NCI-H2029 (cell line): ENCODE results near the gene CELSR2.
"Not testable (repeated sequence)": the region's sequence is repeated elsewhere in the genome, so short reads cannot be mapped to it uniquely, and the experiment has no call there.

Source experiments
- DNase-seq: peaks from one replicate; lab custom pipeline; 2025; lab: John Stamatoyannopoulos, UW

Gene CELSR2, protein sequence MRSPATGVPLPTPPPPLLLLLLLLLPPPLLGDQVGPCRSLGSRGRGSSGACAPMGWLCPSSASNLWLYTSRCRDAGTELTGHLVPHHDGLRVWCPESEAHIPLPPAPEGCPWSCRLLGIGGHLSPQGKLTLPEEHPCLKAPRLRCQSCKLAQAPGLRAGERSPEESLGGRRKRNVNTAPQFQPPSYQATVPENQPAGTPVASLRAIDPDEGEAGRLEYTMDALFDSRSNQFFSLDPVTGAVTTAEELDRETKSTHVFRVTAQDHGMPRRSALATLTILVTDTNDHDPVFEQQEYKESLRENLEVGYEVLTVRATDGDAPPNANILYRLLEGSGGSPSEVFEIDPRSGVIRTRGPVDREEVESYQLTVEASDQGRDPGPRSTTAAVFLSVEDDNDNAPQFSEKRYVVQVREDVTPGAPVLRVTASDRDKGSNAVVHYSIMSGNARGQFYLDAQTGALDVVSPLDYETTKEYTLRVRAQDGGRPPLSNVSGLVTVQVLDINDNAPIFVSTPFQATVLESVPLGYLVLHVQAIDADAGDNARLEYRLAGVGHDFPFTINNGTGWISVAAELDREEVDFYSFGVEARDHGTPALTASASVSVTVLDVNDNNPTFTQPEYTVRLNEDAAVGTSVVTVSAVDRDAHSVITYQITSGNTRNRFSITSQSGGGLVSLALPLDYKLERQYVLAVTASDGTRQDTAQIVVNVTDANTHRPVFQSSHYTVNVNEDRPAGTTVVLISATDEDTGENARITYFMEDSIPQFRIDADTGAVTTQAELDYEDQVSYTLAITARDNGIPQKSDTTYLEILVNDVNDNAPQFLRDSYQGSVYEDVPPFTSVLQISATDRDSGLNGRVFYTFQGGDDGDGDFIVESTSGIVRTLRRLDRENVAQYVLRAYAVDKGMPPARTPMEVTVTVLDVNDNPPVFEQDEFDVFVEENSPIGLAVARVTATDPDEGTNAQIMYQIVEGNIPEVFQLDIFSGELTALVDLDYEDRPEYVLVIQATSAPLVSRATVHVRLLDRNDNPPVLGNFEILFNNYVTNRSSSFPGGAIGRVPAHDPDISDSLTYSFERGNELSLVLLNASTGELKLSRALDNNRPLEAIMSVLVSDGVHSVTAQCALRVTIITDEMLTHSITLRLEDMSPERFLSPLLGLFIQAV (N-terminal part only)

DNA sequence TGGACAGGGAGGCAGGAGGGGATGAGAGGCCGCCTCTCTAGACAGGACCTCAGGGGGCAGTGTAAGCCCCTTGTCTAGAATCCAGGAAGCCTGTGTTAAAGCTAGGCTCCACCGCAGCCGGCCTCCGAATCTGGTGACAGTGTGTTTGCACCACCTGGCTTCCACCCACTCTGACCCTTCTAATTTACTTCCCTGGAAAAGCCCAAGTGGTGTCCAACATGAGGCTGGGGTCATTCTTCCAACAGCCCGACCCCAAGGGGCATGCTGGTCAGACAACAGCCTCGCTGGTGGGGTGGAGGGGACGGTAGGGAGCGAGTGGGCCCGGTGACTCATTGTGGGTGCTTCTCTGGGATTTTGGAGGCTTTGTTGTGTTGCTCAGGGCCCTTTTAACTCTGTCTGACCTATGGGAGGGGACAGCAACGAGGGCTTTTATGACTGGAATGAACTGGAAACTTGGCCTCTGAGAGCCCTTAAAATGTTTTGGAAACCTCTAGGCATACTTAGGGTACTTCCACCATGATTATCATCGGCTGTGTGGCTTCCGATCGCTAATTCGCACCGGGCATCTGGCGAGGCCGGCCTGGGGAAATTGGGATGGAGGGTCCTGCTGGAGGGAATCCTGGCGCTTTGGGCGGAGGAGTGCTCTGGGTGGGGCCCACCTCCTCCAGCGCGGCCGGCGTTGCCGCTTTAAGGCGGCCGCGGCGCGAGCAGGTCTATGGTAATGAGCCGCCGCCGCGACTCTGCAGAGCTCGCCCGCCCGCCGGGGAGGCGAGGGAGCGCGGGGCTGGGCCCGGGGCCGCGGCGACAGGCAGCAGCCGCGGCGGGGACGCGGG is at the start of gene CELSR2:
TSS of gene CELSR2 (plus strand) at position 743 of the 833 bp plus-strand sequence. CDS start 541 bp downstream, outside the sequence.
- peak; percentile 52 for DNase-seq

DNA sequence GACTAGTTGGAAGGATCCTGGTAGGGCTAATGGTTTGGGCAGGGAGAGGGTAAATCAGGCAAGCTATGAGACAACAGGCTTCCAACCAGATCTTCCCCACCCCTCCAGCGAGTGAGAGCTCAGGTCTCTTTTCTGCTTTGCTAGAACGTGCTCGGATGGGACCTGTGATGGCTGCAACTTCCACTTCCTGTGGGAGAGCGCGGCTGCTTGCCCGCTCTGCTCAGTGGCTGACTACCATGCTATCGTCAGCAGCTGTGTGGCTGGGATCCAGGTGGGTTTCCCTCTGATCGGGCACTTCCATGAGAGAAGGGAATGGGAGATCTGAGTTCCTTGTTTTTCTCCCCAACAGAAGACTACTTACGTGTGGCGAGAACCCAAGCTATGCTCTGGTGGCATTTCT is 49.6 kb upstream of the CELSR2 start:
- no peak for DNase-seq

DNA sequence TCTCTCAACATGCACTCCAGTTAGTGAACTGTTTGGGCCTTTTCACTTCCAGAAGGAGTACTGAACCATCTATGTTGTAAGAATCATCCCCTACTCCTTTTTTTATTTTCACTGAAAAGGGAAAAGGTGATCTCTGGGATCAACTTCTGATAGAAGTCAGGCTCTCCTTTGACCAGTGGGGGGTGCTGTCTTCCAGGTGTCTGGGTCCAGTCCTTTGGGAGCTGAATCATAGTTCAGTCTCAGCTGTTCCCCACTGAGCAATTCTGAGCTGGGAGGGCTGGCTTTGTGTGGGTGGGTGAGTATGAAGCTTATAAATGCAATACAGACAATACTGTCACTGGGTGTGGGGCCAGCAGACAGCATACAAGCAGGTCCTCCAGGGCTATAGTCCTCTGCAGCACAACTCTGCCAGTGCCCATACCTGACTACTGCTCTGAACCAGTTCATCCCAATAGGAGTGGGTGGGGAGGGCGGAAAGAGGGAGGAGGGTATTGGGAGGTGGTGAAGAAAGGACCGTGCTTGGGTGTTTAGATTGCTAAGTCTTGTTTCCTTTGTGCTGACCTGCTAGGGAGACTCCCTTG is 48.1 kb upstream of the CELSR2 start:
- no peak for DNase-seq

DNA sequence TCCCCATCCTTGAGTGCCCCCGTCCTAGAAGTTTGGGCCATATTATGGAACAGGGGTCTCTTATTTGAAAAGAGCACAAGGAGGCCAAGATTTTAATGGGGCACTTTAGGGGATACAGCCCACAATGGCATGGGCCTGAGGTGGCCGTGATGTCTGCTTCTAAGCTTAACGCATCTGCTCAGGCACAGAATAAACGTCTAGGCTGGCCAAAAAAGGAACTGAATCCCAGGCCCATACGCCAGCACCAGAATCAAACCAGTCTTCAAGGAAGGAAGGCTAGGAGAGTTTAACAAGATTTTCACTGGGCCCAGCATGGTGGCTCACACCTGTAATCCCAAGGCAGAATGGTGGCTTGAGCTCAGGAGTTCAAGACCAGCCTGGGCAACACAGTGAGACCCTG is 44.9 kb upstream of the CELSR2 start:
- no peak for DNase-seq

DNA sequence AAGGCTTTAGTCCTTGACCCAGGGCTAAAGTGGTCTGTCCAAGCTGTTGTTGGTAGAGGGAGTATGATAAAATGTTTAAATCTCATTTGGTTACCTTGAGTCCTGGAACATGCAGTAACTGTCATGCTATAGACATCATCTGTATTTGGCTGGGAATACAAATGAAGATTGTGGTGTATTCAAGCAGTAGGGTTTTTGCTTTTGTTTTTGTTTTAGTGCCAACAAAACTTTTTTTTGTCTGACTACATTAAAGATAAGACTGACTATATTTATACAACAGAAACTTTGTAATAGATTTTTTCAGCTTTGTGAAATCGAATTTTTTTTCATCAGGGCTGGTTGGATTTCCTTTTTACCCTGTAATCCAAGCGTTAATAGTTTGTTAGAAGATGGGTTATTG is 43.0 kb upstream of the CELSR2 start:
- no peak for DNase-seq

DNA sequence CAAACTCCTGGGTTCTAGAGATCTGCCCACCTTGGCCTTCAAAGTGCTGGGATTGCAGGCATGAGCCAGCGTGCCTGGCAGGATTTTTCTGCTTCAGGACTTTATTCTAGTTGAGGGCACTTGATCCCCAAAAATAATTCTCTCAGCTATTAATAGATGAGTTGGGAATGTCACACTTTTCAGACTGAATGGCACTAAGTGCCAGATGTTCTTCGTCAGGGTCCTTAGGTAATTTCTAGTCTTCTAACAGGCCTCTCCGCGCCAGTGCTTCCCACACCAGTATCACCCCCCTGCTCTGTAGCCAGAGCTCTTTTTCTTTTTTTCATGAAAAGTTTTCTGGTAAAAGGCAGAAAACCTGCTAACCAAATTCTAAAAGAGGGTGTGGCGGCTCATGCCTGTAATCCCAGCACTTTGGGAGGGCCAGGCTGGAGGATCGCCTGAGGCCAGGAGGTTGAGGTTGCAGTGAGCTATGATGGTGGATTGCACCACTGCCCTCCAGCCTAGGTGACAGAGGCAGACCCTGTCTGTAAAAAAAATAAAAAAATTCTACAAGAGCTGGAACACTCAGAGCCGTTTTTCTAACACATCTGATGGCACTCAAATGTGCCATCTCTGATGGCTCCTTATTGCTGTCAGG is 41.8 kb upstream of the CELSR2 start:
- no peak for DNase-seq

DNA sequence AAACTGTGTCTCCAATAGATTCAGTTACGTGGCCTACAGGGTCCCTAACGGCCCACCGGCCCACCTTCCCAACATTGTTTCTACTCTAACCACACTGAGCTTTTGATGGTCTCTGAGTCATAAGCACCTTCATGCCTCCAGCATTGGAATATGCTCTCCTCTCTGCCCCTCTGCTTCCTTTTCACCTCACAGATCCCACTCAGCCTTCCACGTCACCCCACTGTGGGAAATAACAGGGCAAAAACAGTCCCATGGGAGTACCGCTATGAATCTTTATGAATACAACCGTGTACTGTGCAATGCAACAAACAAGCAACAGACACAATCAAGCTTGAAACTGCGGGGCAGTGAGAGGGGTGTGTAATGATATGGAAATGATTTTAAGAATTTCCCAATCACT is 40.9 kb upstream of the CELSR2 start:
- no peak for DNase-seq

DNA sequence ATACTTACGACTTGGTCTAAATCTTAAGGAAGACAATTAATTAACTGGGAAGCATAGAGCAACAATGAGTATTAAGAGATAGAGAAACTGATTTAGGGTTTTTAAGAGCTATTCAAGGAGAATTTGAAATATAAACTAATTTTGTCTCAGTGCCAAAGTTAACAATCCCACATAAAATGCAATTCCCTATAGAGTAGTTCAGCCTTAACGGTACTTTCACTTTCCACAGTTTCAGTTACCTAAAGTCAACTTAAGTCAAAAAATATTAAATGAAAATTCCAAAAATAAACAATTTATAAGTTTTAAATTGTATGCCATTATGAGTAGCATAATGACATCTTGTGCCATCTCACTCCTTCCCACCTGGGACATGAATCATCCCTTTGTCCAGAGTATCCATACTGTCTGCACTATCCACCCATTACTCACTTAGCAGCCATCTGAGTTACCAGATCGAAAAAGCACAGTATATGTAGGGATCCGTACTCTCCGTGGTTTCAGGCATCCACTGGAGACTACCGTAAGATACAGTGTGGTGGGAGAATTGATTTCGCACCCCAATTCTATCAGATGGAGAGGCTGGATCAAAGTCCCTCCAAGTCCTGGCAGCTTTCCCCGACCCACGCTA is 40.4 kb upstream of the CELSR2 start:
- no peak for DNase-seq

DNA sequence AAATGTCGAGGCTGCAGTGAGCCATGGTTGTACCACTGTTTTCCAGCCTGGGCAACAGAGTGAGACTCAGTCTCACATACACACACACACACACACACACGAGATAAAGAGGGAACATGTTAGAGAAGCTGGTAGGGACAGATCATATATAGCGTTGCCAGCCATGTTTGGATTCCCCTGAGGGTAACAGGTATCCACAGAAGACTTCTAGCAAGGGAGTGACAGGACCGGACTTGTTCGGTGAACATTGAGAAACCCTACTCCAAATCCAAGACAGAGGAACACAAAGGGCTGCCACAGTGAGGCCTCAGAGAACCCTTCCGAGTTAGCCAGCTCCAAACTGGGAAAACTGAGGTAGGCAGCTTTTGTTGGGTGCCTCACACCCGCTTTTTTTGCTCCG is 39.3 kb upstream of the CELSR2 start:
- DNase-seq, result no peak

DNA sequence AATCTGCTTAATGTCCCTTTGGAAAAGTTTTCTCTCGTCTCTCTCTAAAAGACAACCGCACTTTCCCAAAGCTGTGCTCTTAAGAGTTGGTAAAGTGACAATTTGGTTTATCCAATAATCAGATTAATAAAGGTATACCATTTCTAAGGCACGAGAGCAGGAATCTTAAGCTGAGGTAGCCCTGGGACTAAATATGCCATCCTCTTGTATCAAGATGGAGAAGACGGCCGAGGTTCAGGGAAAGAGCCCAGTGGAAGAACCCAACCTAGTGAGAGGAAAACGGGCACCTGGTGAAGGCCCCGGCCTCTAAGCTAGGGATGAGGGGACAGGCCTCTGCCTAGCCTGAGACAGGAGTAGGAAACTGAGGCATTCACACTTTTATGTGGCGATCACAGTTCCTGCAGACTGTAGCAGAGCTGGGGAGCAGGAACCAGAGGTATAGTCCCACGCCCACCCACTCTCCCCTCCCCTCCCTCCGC is 36.0 kb upstream of the CELSR2 start:
- DNase-seq, result no peak

DNA sequence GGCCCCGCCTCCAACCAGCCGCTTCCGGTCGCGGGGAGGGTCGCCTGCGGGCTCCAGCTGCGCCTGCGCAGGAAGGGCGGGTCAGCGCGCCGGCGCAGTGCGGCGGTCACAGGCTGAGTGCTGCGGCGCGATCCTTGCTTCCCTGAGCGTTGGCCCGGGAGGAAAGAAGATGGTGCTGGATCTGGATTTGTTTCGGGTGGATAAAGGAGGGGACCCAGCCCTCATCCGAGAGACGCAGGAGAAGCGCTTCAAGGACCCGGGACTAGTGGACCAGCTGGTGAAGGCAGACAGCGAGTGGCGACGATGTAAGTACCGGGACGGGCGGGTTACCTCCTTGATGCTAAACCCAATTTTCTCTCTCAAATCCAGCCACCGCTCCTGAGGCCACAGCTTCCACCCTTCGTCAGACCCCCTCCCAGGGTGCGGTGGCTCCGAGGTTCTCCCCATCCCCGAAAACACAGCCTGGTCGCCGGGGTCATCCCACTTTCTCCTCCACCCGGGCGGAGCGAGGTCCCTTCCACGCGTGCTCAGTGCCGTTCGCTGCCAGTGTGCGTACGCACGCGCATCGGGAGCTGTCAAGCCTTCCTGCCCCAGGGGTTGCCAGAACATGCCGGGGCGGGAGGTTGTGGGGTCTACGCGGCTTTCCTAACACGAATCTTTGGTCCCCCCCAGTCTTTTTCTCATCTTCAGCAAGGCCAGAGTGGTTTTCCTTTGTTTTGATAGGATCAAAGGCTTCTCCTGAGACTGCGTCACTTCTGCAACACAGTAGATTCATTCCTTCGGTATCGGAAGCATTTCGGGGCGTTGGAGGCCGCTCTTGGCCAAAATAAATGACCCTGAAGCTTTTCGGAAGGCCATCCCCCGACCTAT is 35.3 kb upstream of the CELSR2 start, which contains the start of gene SARS1:
TSS of gene SARS1 (plus strand) at position 95 of the 870 bp plus-strand sequence. CDS start at position 170, 75 bp downstream.
- DNase-seq, result peak; percentile 77

DNA sequence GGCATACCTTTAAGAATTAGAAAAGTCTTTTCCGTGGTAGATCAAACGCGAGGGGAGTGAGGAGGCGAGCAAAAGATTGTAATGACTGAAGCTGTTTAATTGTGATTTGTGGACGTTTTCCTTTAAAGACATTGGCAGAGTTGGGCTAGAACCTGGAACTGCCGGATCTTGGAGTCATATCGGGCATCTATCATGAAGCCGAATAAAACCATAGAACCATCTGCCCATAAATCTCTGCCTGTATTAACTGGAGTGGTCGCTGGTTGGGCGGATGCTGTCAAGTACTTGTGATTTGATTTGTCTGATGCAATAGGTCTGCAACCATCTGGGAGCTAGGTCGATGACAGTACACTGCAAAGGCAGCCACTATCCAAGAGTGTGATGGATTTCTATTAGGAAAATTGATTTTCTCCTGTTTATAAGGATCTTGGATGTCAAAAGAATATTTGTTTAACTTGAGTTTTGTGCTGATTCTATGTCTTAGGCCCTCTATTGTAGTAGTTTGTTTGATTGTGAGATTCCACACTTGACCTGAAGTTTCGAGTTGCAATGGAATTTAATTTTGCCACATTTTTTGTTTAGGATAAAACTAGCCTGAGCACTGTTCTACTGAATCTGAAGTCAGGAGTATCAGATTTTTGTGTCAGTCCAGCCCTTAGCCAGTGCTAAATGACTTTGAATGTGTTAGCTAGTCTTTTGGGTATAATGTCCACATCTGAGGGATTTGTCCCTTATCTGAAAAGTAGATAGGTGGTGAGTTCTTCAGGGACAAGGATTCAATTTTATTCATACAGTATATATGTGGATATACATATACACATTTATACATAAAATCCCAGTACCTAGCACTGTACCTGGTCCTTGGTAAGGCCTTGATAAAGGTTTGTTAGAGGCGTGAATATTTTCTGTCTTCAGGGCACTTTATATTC is 34.4 kb upstream of the CELSR2 start:
- DNase-seq, result peak; percentile 40

DNA sequence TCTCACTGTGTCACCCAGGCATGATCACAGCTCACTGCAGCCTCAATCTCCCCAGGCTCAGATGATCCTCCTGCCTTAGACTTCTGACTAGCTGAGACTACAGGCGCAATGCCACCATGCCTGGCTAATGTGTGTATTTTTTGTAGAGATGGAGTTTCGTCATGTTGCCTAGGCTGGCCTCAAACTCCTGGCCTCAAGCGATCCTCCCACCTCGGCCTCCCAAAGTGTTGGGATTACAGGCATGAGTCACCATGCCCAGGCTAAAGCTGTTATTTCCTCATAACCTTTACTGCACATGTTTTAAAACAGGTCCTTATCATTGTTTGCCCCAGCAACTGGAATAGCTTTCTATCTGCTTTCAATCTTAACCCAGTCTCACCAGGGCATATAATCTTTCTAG is 32.7 kb upstream of the CELSR2 start:
- DNase-seq, result no peak

DNA sequence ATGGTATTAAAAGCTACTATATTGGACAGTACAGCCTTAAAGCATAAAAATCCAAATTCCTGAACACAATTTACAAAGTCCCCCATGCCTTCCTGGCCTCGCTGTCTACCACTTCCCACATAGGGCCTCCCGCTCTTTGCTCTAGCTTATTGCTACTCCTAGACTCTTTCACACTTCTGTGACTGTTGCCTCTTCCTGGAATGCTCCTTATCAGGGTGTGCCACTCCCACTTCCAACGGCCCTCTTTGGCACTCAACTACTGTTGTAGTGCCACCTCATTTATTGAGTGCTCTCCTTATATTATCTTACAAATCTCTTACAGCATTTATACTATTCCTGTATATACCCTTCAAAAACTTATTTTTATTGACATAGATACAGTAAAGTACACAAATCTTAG is 30.8 kb upstream of the CELSR2 start:
- DNase-seq, result no peak

DNA sequence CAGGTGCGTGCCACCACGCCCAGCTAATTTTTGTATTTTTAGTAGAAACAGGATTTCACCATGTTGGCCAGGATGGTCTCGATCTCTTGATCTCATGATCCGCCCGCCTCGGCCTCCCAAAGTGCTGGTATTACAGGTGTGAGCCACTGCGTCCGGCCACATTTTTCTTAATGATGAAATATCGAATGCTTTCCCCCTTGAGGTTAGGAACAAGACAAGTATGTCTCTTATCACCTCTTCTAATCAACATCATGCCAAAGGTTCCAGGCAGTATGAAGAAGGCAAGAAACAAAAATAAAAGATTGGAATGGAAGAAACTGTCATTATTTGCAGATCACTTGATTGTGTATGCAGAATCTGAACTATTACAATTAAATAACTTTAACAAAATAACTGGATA is 28.1 kb upstream of the CELSR2 start:
- DNase-seq, result not testable (repeated sequence)

DNA sequence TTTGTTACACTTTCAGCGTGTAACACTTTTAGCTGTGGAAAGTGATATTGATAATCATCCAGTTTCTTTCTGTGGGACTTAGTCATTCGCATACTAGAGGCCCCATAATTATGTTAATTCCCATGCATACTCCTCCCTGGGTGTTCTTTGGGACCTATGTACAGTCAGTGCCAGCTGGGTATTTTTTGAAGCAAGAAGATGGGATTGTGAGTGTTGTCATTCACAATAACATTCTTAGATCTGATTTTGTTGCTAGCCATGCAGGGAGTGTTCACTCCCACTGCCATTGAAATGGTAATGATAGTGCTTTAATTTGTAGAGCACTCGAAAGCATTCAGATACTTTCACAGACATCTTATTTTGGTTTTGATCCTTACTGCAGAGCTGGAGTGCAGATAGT is 24.0 kb upstream of the CELSR2 start:
- no peak for DNase-seq

DNA sequence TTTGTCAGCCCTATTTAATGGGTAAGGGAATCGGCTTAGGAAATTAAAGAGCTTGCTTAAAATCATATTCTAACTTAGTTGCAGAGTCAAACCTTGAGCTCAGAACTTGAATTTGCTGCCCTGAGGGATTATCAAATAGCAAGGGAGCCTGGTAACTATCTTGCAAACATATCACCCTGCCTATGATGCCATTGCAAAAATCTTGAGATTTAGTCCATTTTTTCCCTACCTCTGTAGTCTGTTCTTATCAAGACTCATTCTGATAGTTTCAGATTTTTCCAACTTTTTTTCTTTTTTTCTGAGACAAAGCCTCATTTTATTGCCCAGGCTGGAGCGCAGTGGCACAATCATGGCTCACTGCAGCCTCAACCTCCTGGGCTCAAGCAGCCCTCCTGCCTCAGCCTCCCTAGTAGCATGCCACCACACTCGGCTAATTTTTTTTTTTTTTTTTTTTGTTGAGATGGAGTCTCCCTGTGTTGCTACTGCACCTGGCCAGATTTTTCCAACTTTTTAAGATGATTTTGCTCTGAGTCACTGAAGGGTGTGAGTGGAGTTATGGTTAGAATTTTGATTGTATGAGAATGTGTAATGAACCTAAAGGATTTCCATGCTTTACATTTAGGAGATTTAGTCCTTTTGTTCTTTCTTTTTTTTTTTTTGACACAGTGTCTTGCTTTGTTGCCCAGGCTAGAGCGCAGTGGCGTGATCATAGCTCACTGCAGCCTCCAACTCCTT is 23.5 kb upstream of the CELSR2 start:
- no peak for DNase-seq
